HG02678 (cell line): ENCODE measurements around the gene CYB561A3.

Source experiments
- ATAC-seq: cut with Tn5 transposase; IDR thresholded peaks from one replicate; pipeline ENCODE4 v1.9.1; 2021; ENCODE audit warnings: mild to moderate bottlenecking, moderate library complexity; ENCODE audit not compliant: unreplicated experiment

The CYB561A3 gene

GRCh38 chr11:61329871-61330270, 31.8 kb downstream of the CYB561A3 start:
- ATAC-seq: no peak

GRCh38 chr11:61328351-61328750, 33.3 kb downstream of the CYB561A3 start:
- no peak for ATAC-seq

GRCh38 chr11:61327669-61328071, 34.0 kb downstream of the CYB561A3 start:
- no peak for ATAC-seq

GRCh38 chr11:61325649-61326414, 35.9 kb downstream of the CYB561A3 start:
- ATAC-seq: no peak

GRCh38 chr11:61315260-61315659, 46.4 kb downstream of the CYB561A3 start:
- ATAC-seq: no peak

- ATAC-seq: no peak
Observed at GRCh38 chr11:61310749-61311148, 50.9 kb downstream of the CYB561A3 start.

GRCh38 chr11:61309739-61310138, 51.9 kb downstream of the CYB561A3 start:
- no peak for ATAC-seq

GRCh38 chr11:61309141-61309540, 52.5 kb downstream of the CYB561A3 start:
- no peak for ATAC-seq

GRCh38 chr11:61307354-61307753, 54.3 kb downstream of the CYB561A3 start:
- ATAC-seq: no peak

- ATAC-seq: no peak
Observed at GRCh38 chr11:61306221-61306620, 55.5 kb downstream of the CYB561A3 start.

GRCh38 chr11:61305417-61305816, 56.3 kb downstream of the CYB561A3 start:
- ATAC-seq: no peak

- no peak for ATAC-seq
Observed at GRCh38 chr11:61303725-61304124, 58.0 kb downstream of the CYB561A3 start.

GRCh38 chr11:61302550-61302949, 59.1 kb downstream of the CYB561A3 start:
- ATAC-seq: no peak
